Ovary (tissue), 3 donors: ENCODE results near the gene KRTAP10-6.

Source experiments
- POLR2A ChIP-seq: fragments of 450-650 bp; IDR thresholded peaks from one replicate; pipeline ENCODE4 v1.6.1; 2017; ENCODE audit warnings: antibody characterized with exemption, mild to moderate bottlenecking, moderate library complexity
- TF ChIP-seq, protein P1 (sequence below), 3 donors: fragments of 450-650 bp in 2 of 3; fragments of 200-600 bp in 1 of 3; IDR thresholded peaks; one replicate each; pipeline versions ENCODE4 v1.5.1 to v1.8.0; 2016 to 2022; ENCODE audit warnings: antibody characterized with exemption in 3 of 3, mild to moderate bottlenecking in 1 of 3
- donor health status: DM: no; HTN: no; CAD: no.

DNA sequence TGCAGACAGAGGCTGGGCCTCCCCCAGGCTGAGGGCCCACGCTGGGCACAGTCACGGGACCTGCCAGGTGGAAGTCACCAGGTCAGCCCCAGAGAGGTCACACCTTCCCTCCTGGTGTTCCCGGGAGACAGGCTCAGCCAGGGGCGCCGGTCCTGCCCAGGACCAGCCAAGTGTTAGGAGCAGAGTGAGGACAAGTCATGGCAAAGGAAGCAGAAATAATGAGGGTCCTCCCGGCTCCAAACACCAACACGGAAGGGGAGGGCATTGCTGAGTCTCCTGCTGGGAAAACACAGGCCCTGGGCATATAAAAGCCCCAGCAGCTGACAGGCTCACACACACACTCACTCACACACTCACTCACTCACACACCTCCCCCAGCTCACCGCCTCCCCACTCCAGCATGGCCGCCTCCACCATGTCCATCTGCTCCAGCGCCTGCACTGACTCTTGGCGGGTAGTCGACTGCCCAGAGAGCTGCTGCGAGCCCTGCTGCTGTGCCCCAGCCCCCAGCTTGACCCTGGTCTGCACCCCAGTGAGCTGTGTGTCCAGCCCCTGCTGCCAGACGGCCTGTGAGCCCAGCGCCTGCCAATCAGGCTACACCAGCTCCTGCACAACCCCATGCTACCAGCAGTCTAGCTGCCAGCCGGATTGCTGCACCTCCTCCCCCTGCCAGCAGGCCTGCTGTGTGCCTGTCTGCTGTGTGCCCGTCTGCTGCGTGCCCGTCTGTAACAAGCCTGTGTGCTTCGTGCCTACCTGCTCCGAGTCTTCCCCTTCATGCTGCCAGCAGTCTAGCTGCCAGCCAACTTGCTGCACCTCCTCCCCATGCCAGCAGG lies 44.9 kb upstream of the KRTAP10-6 start, which contains the start of gene KRTAP10-10:
- TF ChIP-seq POLR2A, result no peak
- TF ChIP-seq, protein P1, sequence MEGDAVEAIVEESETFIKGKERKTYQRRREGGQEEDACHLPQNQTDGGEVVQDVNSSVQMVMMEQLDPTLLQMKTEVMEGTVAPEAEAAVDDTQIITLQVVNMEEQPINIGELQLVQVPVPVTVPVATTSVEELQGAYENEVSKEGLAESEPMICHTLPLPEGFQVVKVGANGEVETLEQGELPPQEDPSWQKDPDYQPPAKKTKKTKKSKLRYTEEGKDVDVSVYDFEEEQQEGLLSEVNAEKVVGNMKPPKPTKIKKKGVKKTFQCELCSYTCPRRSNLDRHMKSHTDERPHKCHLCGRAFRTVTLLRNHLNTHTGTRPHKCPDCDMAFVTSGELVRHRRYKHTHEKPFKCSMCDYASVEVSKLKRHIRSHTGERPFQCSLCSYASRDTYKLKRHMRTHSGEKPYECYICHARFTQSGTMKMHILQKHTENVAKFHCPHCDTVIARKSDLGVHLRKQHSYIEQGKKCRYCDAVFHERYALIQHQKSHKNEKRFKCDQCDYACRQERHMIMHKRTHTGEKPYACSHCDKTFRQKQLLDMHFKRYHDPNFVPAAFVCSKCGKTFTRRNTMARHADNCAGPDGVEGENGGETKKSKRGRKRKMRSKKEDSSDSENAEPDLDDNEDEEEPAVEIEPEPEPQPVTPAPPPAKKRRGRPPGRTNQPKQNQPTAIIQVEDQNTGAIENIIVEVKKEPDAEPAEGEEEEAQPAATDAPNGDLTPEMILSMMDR (IDR thresholded peaks at IDR 0.05), result no peak
